Stimulated activated CD4-positive, alpha-beta T cell treated with anti-CD3 and anti-CD28 coated beads, Interleukin-1b, Interleukin-23, amount 100 ng/mL, for 48 hours (primary cell): ENCODE data around the gene TLE5.

ENCODE experiments used
- DNase-seq: peaks from one replicate; pipeline ENCODE4 v3.0.0-alpha.2; 2020

TLE5 gene

GRCh38 chr19:3062165-3063105 lies at the start of gene TLE5:
TSS of gene TLE5 (minus strand) at chr19:3062495. CDS start at chr19:3062200, 295 bp downstream.
- DNase-seq: peak; percentile 66

DNA sequence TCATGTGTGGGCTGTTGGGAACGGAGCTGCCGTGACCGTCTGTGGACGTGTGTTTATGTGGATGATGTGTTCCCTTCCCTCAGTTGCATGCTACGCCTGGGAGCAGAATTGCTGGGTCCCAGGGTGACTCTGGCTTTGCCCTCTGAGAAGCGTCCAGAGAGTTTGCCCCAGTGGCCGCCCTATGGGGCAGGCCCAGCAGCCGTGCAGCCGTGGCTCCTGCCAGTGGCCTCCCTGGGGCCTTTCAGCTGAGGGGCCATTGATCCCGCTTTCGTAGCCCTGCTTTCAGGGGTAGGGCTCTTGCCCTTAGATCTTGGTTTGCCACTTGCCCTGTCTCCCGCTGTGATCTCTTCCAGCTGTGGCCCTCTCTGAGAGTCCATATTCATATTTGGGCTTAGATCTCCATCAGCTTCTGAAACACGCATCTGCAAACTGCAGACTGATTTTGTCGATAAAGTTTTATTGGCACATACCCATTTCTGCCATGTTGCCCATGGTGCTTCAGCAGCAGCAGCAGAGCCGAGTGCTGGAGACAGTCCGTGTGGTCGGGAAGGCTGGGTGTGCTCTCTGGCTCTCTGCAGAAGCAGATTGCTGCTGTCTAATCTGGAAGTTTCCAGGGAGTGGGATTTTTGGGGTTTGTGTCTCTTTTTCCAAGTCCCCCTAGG lies 49.4 kb upstream of the TLE5 start:
- DNase-seq: no peak

DNA sequence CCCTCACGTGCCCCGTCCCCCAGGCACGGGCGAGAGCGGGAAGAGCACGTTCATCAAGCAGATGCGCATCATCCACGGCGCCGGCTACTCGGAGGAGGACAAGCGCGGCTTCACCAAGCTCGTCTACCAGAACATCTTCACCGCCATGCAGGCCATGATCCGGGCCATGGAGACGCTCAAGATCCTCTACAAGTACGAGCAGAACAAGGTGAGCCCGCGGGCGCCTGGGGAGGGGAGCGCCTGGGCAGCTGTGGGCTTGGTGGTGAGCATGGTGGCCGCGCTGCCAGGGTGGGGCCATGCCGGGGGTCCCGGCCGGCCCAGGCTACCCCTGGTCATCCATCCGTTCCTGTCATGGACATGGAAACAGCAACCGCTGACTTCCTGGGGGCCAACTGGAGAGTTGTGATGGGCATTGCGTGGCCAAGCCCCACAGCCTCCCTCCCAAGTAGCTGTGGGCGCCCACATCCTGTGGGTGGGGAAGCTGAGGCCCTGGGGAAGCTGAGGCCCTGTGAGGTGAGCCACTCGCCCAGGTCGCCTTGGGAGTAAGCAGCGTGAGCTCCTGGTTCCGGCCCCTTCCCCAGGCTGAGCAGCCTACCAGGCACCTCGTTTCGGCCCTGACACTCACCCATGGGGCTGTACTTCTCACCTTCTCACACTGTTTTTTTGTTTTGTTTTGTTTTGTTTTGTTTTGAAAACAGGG lies 48.0 kb upstream of the TLE5 start:
- DNase-seq: no peak

DNA sequence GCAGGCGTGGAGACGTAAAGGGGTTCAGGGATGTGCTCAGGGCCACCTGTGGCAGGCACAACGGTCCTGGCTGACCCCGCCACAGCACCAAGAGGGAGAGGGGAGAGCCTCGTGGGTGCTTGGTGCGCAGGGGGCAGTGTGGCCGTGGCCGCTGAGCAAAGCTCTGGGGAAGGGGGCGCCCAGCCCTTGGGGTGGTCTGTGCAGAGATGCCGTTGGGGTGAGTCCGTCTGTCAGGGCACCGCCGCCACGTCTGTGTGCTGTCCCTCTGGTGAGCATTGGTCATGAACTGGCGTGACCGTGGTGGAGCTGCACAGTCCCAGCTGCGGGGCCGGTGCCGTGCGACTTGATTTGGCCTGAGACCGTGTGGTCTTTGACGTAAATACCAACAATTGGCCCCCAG lies 47.2 kb upstream of the TLE5 start:
- DNase-seq: no peak

DNA sequence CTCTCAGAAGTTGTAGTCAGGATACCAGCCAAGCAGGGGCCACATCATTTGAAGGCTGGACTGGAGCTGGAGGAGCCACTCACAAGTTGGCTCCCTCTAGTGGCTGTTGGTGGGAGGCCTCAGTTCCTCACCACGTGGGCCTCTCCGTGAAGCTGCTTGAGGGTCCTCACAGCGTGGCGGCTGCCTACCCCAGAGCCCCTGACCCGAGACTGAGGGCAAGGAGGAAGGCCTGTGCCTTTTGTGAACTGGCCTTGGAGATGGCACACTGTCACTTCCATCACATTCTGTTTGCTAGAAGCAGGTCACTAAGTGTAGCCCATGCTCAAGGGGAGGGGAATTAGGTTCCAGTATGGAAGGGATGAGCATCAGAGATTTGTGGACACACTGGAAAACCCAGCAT lies 46.5 kb upstream of the TLE5 start:
- peak; percentile 61 for DNase-seq

DNA sequence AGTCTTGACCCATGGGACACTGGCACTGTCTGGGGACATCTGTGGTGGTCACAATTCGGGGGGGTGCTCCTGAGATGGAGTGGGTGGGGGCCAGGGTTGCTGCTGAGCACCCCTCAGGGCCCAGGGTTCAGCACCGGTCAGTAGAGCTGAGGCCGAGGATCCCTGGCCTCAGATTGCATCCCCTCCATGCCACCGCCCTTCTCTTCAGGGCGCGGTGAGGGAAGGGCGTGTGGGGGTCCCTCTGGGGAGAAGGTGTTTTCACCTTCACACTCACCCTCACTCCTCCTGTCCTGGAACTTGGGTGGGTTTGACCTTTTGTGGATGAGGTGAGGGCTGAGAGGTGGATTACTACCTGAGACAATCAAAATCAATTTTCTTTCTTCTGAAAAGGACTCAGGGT lies 45.4 kb upstream of the TLE5 start:
- DNase-seq: no peak

DNA sequence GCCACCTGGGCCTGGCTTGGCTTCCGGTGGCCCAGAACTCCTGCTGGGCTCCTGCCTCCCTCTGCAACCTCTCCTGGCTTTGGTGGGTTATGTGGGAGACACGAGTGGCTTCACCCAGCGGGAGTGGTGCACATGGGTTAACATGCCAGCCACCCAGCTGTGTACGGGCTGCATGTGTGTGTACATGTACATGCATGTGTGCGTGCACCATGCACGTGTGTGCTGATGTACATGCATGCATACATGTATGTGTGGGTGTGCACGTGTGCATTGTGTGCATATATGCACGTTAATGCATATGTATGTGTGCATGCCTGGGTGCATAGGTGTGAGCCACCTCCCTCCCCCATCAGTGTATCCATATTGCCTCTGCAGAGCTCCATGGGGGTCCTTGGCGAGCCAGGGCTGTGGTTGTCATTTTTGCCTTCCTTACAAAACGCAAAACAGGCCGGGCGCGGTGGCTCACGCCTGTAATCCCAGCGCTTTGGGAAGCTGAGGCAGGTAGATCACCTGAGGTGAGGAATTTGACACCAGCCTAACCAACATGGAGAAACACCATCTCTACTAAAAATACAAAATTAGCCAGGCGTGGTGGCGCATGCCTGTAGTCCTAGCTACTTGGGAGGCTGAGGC lies 44.3 kb upstream of the TLE5 start:
- DNase-seq: no peak

- DNase-seq: no peak
Observed at GRCh38 chr19:3105641-3106508, 43.6 kb upstream of the TLE5 start.

DNA sequence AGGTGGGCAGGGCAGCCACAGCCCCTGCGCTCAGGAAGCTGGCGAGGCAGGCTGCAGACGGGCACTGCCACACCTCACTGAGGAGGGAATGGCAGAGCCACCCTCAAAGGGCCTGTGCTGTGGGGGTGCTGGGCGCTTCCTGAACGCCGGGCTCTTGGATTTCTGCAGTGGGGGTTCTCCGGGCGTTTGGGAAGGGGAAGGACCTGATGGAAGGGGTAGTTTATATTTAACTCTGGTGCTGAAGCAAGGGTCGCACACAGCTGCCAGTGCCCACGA lies 42.4 kb upstream of the TLE5 start:
- DNase-seq: no peak

GRCh38 chr19:3102239-3103140 lies 40.2 kb upstream of the TLE5 start:
- DNase-seq: no peak

GRCh38 chr19:3100747-3101730 lies 38.7 kb upstream of the TLE5 start:
- no peak for DNase-seq

DNA sequence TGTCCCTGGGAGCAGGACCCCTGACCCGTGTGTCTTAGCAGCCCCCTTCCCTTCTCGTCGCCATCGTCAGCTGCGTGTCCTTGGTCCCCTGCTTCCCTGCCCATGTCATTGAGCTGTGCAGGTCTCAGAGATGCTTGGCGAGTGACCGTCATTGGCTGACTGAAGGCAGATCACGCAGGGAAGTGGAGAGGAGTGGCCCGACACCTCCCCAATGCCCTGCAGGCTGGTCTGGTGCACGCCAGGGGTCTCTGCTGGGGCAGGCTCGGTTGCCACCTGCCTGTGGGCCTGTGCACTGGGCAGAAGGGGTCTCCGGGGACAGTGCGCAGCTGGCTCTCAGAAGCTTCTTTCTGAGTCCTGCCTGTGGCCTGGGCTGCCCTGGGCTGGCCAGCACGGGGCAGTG lies 38.0 kb upstream of the TLE5 start:
- DNase-seq: no peak

DNA sequence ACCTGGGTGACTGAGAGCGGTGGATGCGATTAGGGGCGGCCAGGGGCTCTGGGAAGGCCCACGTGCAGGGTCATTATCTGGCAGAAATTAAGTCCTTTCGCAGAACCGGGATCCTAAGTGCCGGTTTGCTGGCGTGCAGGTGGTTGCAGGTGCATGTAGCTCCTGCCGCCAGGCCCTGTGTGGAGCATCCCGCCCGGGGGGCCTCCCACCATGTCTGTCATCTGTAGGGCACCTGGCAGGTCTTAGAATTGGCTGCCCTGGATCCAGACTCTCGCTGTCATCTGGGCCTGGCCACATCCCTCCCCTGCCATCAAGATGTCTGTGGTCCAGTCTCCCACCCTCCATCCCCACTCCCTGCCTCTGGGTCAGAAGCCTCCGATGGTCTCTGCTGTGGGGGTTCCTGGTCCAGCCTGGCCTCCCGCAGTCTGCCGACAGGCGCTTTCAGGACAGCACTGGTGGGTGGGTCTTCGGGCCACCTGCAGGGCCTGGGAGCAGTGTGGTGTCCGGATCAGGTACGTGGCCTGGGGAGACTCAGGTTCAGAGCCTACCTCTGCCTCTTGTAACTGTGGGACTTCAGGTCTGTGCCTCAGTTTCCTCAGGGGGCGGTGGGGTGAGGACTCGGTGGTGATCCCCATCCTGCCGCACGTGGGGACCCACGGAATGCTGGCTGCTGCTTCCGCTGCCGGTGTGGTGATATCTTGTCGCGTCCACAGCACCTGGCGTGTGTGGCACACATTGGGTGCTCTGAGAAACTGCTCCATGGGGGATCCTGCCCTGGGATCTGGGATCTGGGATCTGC lies 37.3 kb upstream of the TLE5 start:
- no peak for DNase-seq

GRCh38 chr19:3098515-3099346 lies 36.4 kb upstream of the TLE5 start:
- no peak for DNase-seq

DNA sequence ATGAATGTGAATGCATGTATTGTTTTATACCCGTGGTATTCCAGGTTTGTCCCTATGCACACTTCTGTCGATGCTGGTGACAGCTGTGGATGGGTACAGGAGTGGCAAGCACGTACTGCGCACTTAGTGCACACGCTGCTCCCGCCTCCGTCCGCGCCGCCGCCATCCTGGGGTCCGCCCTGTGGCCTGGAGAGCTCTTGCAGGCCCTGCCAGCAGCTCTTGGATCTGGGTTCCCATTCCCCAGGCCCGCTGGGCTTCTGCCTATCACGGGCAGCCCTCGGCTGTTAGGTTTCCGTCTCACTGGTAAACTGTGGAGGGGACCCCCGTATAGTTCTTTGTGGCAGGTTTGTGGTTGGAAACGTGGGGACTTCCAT lies 35.8 kb upstream of the TLE5 start:
- no peak for DNase-seq

- DNase-seq: no peak
Observed at GRCh38 chr19:3097442-3097871, 35.2 kb upstream of the TLE5 start.

DNA sequence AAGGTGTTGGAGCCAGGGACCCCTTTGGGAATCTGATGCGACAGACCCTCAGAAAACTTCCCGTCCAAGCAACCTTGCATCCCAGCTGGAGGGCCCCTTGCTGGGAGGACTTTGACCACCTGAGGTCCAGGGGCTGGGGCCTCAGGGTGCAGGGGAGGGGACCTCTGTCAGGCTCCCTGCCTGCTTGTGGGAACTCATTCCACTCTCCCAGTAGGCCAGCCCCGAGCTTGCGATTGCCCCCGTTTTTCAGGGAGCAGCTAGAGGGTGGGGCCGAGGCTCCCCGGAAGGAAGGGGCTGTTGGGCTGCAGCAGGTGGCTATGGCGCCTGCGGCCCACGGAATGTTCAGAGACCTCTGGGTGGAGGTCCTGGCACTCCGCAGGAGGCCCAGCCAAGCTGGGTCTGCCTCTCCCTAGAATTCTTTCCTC lies 34.6 kb upstream of the TLE5 start:
- no peak for DNase-seq

GRCh38 chr19:3096267-3096901 lies 34.1 kb upstream of the TLE5 start:
- no peak for DNase-seq
